Measurements from ENCODE around the gene TAF1.
"Not testable (repeated sequence)": the region's sequence is repeated elsewhere in the genome, so short reads cannot be mapped to it uniquely, and the experiment has no call there.

The TAF1 gene

GRCh38 chrX:71496476-71496875 is 130.3 kb downstream of the TAF1 start:
- no peak for DNase-seq (ENCODE audit: low read depth, low spot score)
- H3K27ac ChIP-seq = no peak overlapping the region

- not testable (repeated sequence) for H3K27ac ChIP-seq; DNase-seq (ENCODE audit: low read depth, low spot score)
These were observed 135.9 kb downstream of the TAF1 start for GRCh38 chrX:71502080-71502479.

- DNase-seq (ENCODE audit: low read depth, low spot score) = no peak
- no peak overlapping the region for H3K27ac ChIP-seq
These were observed 138.2 kb downstream of the TAF1 start for GRCh38 chrX:71504346-71504745.

- H3K27ac ChIP-seq = no peak overlapping the region
- DNase-seq (ENCODE audit: low read depth, low spot score) = no peak
These were observed 143.1 kb downstream of the TAF1 start for GRCh38 chrX:71509289-71509688.

GRCh38 chrX:71510161-71510560 is 144.0 kb downstream of the TAF1 start:
- no peak for DNase-seq (ENCODE audit: low read depth, low spot score)
- H3K27ac ChIP-seq = no peak overlapping the region

GRCh38 chrX:71513731-71514130 is 147.6 kb downstream of the TAF1 start:
- H3K27ac ChIP-seq; DNase-seq (ENCODE audit: low read depth, low spot score): not testable (repeated sequence)

GRCh38 chrX:71514367-71515037 is 148.3 kb downstream of the TAF1 start:
- no peak for DNase-seq (ENCODE audit: low read depth, low spot score)
- no peak overlapping the region for H3K27ac ChIP-seq

- no peak for DNase-seq (ENCODE audit: low read depth, low spot score)
- H3K27ac ChIP-seq = no peak overlapping the region
These were observed 148.9 kb downstream of the TAF1 start for GRCh38 chrX:71515038-71515396.
